A673 (cell line): ENCODE data around the gene RYR1. TPM values are rescaled to one million over a fixed set of nuclear protein-coding genes. Genes with fewer than 3 reads are reported as not detected.

ENCODE experiments used
- BruUV-seq: library from RNA; stranded (reverse); fragments of 400-500 nt; replicated peaks from 2 replicates; lab custom pipeline; 2021; lab: Mats Ljungman, UMichigan
- CTCF ChIA-PET: fragments of 300-600 bp; sonication (Branson Sonifier 250); formaldehyde crosslinking; loops from one replicate; lab custom pipeline; 2022; ENCODE audit warnings: antibody characterized with exemption; lab: Charles Lee
- POLR2A ChIA-PET: fragments of 300-600 bp; sonication (Branson Sonifier 250); formaldehyde crosslinking; loops from one replicate; lab custom pipeline; 2022; ENCODE audit warnings: antibody characterized with exemption; ENCODE audit not compliant: low non-redundant PET; lab: Charles Lee
- DNase-seq: peaks from one replicate; pipeline ENCODE4 v3.0.0-alpha.2; 2015; ENCODE audit warnings: low spot score
- H3K27ac ChIP-seq: fragments of 200-600 bp; sonication (generic); 2 replicates; pipeline ENCODE4 v1.5.1; 2016; ENCODE audit warnings: mixed run types, low read depth, mild to moderate bottlenecking, mixed read lengths, antibody characterized with exemption, low read length; ENCODE audit not compliant: poor library complexity, severe bottlenecking
- H3K27me3 ChIP-seq: fragments of 200-600 bp; sonication (generic); replicated peaks from 2 replicates; pipeline ENCODE4 v1.6.1; 2017; ENCODE audit warnings: mixed run types, low read depth, mild to moderate bottlenecking, mixed read lengths, antibody characterized with exemption, low read length; ENCODE audit not compliant: insufficient read depth, poor library complexity
- H3K36me3 ChIP-seq: fragments of 200-600 bp; sonication (generic); 2 replicates; pipeline ENCODE4 v1.6.1; 2016; ENCODE audit warnings: mixed run types, mild to moderate bottlenecking, mixed read lengths, antibody characterized with exemption, low read length; ENCODE audit not compliant: insufficient read depth, poor library complexity, severe bottlenecking
- H3K4me1 ChIP-seq: fragments of 200-600 bp; sonication (generic); 2 replicates; pipeline ENCODE4 v1.6.1; 2017; ENCODE audit warnings: mixed run types, mild to moderate bottlenecking, mixed read lengths, antibody characterized with exemption, low read length; ENCODE audit not compliant: insufficient read depth, poor library complexity, severe bottlenecking
- H3K4me3 ChIP-seq: fragments of 200-600 bp; sonication (generic); 2 replicates; pipeline ENCODE4 v1.5.1; 2016; ENCODE audit warnings: low read depth, mixed run types, mild to moderate bottlenecking, mixed read lengths, low read length; ENCODE audit not compliant: poor library complexity, severe bottlenecking
- H3K9me3 ChIP-seq: fragments of 200-600 bp; sonication (generic); 2 replicates; pipeline ENCODE4 v1.6.1; 2016; ENCODE audit warnings: mixed run types, low read depth, mild to moderate bottlenecking, mixed read lengths, antibody characterized with exemption, low read length; ENCODE audit not compliant: poor library complexity, severe bottlenecking
- CTCF ChIP-seq: fragments of 300-800, 200-600 bp; sonication (generic); conservative IDR thresholded peaks from 2 replicates; pipeline ENCODE4 v1.5.1; 2017; ENCODE audit warnings: low read depth, mild to moderate bottlenecking, antibody characterized with exemption, low read length, moderate library complexity, mixed read lengths
- EZH2 ChIP-seq: fragments of 200-600 bp; sonication (generic); IDR thresholded peaks from 2 replicates; pipeline ENCODE4 v1.6.1; 2017; ENCODE audit warnings: borderline replicate concordance, low read depth, mild to moderate bottlenecking, mixed read lengths, antibody characterized with exemption, low read length; ENCODE audit not compliant: poor library complexity, severe bottlenecking
- intact Hi-C: fragments of 100-400 bp; cut with micrococcal nuclease; formaldehyde crosslinking; loops from one replicate; pipeline ENCODE4 v1.10.0; 2022; ENCODE audit not compliant: unreplicated experiment
- total RNA-seq: library from RNA; stranded (reverse); gene quantifications from 2 replicates; pipeline ENCODE4 v1.2.3, GENCODE V29; 2021

The RYR1 gene
- total RNA-seq, 1 experiment from 2014 or later = 0.28 TPM

DNA sequence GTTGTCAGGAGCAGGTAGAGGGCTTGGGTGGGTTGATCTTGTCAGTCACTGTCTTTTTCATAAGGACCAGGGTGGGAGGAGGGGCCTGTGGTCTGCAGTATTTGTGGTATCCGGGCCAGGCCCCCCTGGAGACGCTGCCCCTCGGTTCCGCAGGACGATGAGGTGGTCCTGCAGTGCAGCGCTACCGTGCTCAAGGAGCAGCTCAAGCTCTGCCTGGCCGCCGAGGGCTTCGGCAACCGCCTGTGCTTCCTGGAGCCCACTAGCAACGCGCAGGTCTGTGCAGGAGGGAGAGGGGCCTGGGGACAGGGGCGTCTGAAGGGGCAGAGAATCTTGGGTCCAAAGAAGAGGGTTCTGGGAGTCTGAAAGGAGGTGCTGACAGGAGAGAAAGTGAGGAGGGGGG lies 7.1 kb downstream of the RYR1 start:
- H3K36me3 ChIP-seq = no peaks in the 10 kb centered on the region
- BruUV-seq = no TSS peak
- intact Hi-C loops = no loop called here
- H3K27ac ChIP-seq = no peak overlapping the region
- ChIA-PET CTCF (no interaction called here), POLR2A (no interaction called here)
- no peak for DNase-seq
- no peaks in the 10 kb centered on the region for H3K27me3 ChIP-seq
- no peaks in the 10 kb centered on the region for H3K4me1 ChIP-seq
- H3K4me3 ChIP-seq = no peak overlapping the region
- no peaks in the 10 kb centered on the region for H3K9me3 ChIP-seq
- no peak for TF ChIP-seq CTCF
- TF ChIP-seq EZH2 = no peak

DNA sequence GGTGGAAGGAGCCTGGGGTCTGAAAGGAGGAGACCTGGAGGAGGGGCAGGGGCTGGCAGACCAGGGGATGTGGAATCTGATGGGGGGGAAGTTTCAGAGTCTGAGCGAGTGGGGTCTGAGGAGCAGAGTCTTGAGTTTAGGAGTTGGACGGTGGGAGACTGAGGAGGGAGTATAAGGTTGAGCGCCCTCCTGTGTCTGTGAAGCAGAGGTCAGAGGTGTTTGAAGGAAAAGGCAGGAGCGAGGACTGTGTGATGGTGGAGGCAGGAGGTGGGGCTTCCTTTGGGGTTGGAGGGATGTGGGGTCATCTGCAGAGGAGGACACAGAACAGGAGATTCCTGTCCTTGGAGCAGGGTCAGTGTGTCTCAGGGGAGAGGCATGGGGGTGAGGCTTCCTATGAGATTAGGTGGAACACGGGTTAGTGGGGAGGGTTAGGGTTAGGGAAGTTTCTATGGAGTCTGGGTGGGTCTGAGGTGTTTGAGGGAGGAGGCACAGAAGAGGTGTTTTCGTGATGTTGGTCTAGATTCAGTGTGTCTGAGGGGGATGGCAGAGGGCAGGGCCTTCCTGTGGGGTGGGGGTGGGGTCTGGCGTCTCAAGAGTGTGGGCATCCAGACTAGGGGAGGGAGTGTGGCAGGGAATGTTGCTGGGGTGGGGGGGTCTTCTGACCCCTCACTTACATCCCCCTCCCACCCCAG lies 8.3 kb downstream of the RYR1 start:
- no peaks in the 10 kb centered on the region for H3K9me3 ChIP-seq
- H3K4me1 ChIP-seq = no peaks in the 10 kb centered on the region
- ChIA-PET CTCF (no interaction called here), POLR2A (no interaction called here)
- no peak for DNase-seq
- intact Hi-C loops = no loop called here
- no peaks in the 10 kb centered on the region for H3K36me3 ChIP-seq
- TF ChIP-seq CTCF = 0 out of 2 replicates have a peak, but pooled peaks have one; percentile 18
- no peak for TF ChIP-seq EZH2
- no peak overlapping the region for H3K4me3 ChIP-seq
- H3K27me3 ChIP-seq = no peaks in the 10 kb centered on the region
- H3K27ac ChIP-seq = no peak overlapping the region
- no TSS peak for BruUV-seq

DNA sequence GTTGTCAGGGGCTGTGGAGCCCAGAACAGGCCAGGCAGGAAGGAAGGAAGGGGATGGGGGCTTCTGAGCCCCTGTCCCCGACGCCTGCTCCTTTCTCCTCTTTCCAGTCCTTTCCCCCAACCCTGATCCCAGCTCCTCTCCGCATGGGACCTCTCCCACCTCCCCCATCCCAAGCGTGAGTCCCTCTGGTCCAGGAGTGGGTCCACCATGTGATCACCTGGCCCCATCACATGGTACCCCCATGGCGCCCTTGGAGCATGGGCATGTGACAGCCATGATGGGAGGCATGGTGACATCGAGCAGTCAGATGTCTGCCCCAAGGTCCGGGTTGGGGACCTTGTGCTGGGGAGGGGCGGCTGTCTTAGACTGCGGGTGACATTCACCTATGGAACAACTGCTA lies 9.2 kb downstream of the RYR1 start:
- intact Hi-C loops = no loop called here
- Histone ChIP-seq H3K36me3 (no peaks in the 10 kb centered on the region), H3K27ac (no peak overlapping the region), H3K4me3 (no peak overlapping the region), H3K27me3 (no peaks in the 10 kb centered on the region), H3K9me3 (no peaks in the 10 kb centered on the region), H3K4me1 (no peaks in the 10 kb centered on the region)
- no peak for DNase-seq
- ChIA-PET CTCF (no interaction called here), POLR2A (no interaction called here)
- no TSS peak for BruUV-seq
- no peak for TF ChIP-seq CTCF
- TF ChIP-seq EZH2 = no peak
